8988T (cell line): ENCODE results near the gene METAP1D.

Experiments used
- DNase-seq: peaks from one replicate; pipeline ENCODE4 v3.0.0; 2011

The METAP1D gene

GRCh38 chr2:172082105-172082943 is 82.6 kb downstream of the METAP1D start:
- DNase-seq = peak; percentile 19

DNA sequence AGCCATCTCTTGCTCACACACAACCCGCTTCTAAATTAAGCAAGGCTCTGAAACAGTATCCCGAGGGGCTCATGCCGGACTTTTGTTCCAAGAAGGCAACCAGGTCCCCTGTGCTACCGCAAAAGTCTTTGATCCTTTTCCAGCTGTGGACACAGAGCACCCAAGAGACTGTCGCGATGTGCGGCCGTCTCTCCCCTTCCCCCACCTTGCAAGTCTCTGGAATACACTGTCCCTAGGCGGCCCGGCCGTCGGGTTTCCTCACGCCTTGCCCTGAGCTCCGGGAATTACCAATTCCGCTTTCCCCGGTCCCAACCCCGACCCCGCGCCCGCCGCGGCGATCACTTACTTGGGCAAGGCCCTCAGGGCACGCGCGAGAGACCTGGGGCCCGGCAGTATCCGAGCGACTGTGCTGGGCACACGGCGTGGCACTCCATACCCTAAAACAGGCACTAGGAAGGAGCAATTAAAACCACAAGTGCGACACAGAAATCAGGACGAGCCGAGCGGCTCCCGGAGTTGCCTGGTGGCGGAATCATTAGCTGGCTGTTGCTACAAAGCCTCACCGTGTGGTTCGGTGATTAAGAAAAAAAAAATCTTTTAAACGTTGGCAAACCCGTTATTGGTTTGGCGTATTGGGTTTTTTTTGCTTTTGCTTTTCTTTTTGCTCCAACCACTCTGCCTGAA is 83.3 kb downstream of the METAP1D start:
- DNase-seq = peak; percentile 14

GRCh38 chr2:172083628-172084394 is 84.1 kb downstream of the METAP1D start:
- DNase-seq = no peak

GRCh38 chr2:172084395-172084644 is 84.6 kb downstream of the METAP1D start:
- DNase-seq = no peak

GRCh38 chr2:172084645-172085459 is 85.1 kb downstream of the METAP1D start:
- peak; percentile 37 for DNase-seq

- DNase-seq = no peak
These were observed 85.9 kb downstream of the METAP1D start, which contains the start of gene DLX1 for GRCh38 chr2:172085460-172086159. TSS of gene DLX1 (plus strand) at chr2:172085507. CDS start at chr2:172085678, 171 bp downstream.

GRCh38 chr2:172086241-172087206 is 86.8 kb downstream of the METAP1D start:
- DNase-seq = peak; percentile 8

GRCh38 chr2:172087207-172087779 is 87.5 kb downstream of the METAP1D start:
- DNase-seq = no peak

- DNase-seq = no peak
These were observed 88.1 kb downstream of the METAP1D start for GRCh38 chr2:172087780-172088244.

DNA sequence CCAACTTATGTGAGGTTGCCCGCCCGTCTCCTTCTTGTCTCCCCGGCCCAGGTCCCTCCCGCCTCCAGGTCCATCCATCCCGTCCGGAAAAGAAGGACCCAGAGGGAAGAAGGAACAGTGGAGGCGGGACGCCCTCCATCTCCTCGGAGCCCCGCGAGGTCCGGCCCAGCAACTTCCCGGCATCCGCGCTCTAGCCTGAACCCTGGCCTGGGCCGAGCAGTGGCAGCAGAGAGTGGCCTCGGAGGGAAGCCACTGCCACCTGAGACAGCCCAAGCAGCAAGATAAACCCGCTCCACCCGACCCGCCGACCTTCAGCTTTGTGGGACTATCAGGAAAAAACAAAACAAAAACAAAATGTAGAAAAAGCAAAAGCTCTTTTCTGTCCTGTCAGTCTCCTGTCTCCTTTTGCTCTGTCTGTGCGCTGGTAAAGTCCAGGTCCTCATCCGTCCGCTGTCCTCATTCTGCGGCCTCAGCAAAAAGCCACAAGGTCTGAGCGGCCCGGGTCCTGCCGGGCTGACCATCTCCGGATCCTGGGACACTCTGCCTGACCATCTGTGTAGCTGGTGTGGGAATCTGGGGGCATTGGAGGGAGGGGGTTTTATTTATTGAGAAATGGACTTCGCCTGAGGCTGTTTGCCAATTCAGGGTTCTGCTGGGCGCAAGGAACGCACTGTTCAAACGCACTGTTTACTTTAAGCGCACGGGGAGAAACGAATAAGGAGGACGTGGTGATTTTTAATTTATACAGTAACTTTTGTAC is 88.7 kb downstream of the METAP1D start:
- DNase-seq = peak; percentile 13

- DNase-seq = no peak
These were observed 89.3 kb downstream of the METAP1D start for GRCh38 chr2:172089005-172089504.

DNA sequence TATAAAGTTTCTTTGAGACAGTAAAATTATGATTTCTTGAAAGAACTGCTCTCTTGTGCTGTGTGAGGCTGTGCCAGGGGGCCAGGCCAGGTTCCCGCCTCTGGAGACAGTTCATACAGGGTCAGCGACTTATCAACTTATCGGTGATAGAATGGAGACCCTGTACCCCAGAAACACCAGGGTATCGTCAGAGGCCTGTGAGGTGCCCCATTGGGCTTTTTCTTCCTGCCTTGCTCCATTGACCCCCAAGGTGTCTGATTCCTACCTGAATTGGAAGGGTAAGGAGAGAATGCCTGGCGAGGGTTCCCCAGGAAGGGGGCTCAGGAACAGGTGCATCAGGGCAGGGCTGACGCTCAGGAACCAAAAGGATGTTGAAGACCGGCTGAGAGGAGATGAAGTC is 89.9 kb downstream of the METAP1D start:
- DNase-seq = no peak

- DNase-seq = no peak
These were observed 90.5 kb downstream of the METAP1D start for GRCh38 chr2:172090044-172090961.

GRCh38 chr2:172091000-172091641 is 91.4 kb downstream of the METAP1D start:
- DNase-seq = no peak

DNA sequence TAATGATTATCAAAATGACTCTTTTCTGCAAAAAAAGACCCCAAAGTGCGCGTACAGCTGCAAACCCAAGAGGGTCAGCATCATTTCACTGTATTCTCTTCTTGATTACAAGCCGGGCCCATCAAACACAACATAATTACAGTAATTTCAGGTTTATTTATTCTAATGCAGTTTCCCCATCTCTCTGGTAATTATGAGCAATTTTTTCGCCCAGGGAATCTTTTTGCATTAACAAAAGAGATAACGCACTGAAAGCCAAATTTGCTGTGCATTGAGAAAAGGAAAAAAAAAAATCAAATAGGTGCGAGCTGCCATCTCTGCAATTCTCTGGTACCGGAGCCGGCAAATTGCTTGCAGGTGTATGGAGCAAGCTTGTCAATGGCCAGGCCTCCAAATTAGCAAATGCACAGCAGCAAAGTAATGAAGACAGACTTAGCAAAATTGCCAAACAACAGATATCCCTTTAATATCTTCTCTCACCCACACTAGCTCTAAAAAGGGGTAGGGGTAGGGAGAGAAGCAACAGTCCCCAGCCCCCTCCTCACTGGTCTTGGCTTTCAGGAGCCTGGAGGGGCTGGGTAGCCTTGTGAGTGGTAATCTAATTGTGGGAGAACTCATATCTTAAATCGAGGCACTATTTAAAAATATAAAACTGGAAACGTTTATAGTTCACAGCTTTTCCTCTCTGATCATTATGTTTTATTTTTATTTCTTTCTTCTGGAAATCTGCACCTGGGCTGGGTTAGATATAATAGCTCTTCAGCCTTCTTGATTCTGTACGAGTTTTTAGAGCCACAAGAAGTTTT is 92.2 kb downstream of the METAP1D start:
- DNase-seq = peak; percentile 7

DNA sequence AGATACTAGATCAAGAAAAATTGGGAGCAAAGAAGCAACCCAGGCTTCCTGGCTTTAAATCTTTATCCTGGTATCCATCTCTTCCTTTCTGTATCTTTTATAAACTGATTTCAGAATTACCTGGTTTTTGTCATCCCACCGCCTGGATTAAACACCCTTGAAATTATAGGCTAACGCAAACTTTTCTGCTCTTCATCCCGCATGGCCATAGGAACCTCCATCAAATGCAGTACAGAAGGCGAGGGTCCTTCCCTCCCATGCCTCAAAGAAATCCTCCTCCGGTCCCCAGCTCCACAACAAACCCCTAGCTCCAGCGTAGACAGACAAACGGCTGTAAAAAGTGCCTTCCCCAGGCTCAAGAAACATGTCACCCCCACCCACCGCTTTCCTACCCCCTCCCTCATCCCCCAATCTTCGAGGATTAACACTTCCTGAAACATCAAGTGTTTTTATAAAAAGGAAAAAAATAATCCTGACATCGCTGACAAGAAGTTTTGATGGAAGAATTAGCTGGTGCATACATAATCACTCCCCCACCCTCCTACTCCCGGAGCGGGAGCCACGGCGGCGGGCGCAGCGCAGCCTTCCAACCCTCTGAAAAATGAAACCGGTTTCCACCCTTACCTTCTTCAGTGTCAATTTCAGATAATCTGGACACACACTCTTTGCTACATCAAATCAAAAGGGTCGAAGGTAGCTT is 93.1 kb downstream of the METAP1D start:
- peak; percentile 5 for DNase-seq
